ENCODE results near the gene PXN. TPM values are rescaled to one million over a fixed set of nuclear protein-coding genes. Genes with fewer than 3 reads are reported as not detected.

PXN gene
- total and polyA plus RNA-seq, 10 of the 15 experiments (the other 5 are each of a cell fraction or from before 2014, with no cell fraction given), result 1.0 to 32.0 (median 11.5) TPM

DNA sequence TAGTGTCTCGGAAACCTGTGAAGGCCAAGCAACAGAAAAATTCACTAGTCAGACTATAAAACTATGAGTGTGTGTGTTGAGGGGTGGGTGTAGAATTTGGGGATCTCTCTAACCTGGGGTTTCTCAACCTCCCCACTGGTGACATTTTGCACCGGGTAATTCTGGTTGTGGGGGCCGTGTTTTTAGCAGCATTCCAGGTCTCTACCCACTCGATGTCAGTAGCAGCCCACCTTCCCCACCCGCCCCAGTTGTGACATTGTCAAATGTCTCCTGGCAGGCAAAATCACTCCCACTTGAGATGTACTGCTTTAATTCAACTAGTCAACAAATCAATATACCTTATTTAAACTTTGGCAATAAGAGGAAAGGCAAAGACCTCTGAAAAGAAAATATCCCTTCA lies 75.1 kb downstream of the PXN start:
- Histone ChIP-seq H3K4me1 (ENCODE audit: control insufficient read depth, insufficient read depth, low read length) (peaks cover 21% of the 10 kb centered on the region), H3K27me3 (replicated peaks in 1 of 2; ENCODE audit: control insufficient read depth in 2 of 2, insufficient read depth in 2 of 2, low read length in 1 of 2) (no peaks in the 10 kb centered on the region), H3K9me3 (replicated peaks; ENCODE audit: control insufficient read depth, insufficient read depth, low read length) (no peaks in the 10 kb centered on the region), H4K20me1 (ENCODE audit: control insufficient read depth, insufficient read depth) (no peaks in the 10 kb centered on the region), H3K9ac (ENCODE audit: control insufficient read depth, insufficient read depth, low read length) (no peak overlapping the region), H3K27ac (ENCODE audit: control insufficient read depth, insufficient read depth) (no peak overlapping the region), H3K79me2 (ENCODE audit: control insufficient read depth, insufficient read depth, low read length) (peaks cover 73% of the 10 kb centered on the region), H2AFZ (ENCODE audit: control insufficient read depth, low read depth, low read length) (no peak overlapping the region), H3K4me3 (no peak overlapping the region), H3K36me3 (ENCODE audit: control insufficient read depth in 2 of 2, insufficient read depth in 2 of 2, low read length in 1 of 2) (peaks cover 11 to 26% of the 10 kb centered on the region in 2 experiments), H3K4me2 (ENCODE audit: control insufficient read depth, insufficient read depth) (no peak overlapping the region)
- ChIA-PET POLR2A (no interaction called here), CTCF (interaction anchor here (5.4 kb wide), 1 partner anchor 11 kb away, joined by 32 read pairs; the partner anchor contains the start of gene RPLP0), SMC1A (ENCODE audit: uncharacterized antibody, unreplicated experiment) (interaction anchor here (0.9 to 1.7 kb wide), 2 partner anchors 9 to 23 kb away, joined by 3 to 4 read pairs; no protein-coding TSS in a partner anchor), RAD21 (ENCODE audit: unreplicated experiment) (interaction anchor here (1.1 kb wide), 1 partner anchor 23 kb away, joined by 3 read pairs; no protein-coding TSS in a partner anchor)
- intact Hi-C loops (cut with micrococcal nuclease; ENCODE audit: unreplicated experiment), result loop anchor here (10.0 kb wide), 1 partner anchor 206 kb away; the partner anchor contains the start of gene BICDL1
- FAIRE-seq (no peak), ATAC-seq (no peak), DNase-seq (ENCODE audit: low read depth, low spot score) (no peak)
- no TSS peak for BruUV-seq (replicated peaks)
- in situ Hi-C loops (cut with MboI), result no loop called here
- 97% methylated on average over 5 of the region's 5 CpGs for WGBS (ENCODE audit: insufficient coverage, insufficient replicate concordance, low lambda C conversion rate, missing lambda C conversion rate)
- TF ChIP-seq, protein P1, sequence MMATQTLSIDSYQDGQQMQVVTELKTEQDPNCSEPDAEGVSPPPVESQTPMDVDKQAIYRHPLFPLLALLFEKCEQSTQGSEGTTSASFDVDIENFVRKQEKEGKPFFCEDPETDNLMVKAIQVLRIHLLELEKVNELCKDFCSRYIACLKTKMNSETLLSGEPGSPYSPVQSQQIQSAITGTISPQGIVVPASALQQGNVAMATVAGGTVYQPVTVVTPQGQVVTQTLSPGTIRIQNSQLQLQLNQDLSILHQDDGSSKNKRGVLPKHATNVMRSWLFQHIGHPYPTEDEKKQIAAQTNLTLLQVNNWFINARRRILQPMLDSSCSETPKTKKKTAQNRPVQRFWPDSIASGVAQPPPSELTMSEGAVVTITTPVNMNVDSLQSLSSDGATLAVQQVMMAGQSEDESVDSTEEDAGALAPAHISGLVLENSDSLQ (IDR thresholded peaks at IDR 0.05), result no peak
- TF ChIP-seq, protein P2, sequence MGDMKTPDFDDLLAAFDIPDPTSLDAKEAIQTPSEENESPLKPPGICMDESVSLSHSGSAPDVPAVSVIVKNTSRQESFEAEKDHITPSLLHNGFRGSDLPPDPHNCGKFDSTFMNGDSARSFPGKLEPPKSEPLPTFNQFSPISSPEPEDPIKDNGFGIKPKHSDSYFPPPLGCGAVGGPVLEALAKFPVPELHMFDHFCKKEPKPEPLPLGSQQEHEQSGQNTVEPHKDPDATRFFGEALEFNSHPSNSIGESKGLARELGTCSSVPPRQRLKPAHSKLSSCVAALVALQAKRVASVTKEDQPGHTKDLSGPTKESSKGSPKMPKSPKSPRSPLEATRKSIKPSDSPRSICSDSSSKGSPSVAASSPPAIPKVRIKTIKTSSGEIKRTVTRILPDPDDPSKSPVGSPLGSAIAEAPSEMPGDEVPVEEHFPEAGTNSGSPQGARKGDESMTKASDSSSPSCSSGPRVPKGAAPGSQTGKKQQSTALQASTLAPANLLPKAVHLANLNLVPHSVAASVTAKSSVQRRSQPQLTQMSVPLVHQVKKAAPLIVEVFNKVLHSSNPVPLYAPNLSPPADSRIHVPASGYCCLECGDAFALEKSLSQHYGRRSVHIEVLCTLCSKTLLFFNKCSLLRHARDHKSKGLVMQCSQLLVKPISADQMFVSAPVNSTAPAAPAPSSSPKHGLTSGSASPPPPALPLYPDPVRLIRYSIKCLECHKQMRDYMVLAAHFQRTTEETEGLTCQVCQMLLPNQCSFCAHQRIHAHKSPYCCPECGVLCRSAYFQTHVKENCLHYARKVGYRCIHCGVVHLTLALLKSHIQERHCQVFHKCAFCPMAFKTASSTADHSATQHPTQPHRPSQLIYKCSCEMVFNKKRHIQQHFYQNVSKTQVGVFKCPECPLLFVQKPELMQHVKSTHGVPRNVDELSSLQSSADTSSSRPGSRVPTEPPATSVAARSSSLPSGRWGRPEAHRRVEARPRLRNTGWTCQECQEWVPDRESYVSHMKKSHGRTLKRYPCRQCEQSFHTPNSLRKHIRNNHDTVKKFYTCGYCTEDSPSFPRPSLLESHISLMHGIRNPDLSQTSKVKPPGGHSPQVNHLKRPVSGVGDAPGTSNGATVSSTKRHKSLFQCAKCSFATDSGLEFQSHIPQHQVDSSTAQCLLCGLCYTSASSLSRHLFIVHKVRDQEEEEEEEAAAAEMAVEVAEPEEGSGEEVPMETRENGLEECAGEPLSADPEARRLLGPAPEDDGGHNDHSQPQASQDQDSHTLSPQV (IDR thresholded peaks at IDR 0.05), result no peak
- TF ChIP-seq RB1 (IDR thresholded peaks at IDR 0.05; ENCODE audit: borderline replicate concordance), result no peak
- no peak for TF ChIP-seq CHD1 (IDR thresholded peaks at IDR 0.05; ENCODE audit: low read depth, low read length)
- TF ChIP-seq, protein P3, sequence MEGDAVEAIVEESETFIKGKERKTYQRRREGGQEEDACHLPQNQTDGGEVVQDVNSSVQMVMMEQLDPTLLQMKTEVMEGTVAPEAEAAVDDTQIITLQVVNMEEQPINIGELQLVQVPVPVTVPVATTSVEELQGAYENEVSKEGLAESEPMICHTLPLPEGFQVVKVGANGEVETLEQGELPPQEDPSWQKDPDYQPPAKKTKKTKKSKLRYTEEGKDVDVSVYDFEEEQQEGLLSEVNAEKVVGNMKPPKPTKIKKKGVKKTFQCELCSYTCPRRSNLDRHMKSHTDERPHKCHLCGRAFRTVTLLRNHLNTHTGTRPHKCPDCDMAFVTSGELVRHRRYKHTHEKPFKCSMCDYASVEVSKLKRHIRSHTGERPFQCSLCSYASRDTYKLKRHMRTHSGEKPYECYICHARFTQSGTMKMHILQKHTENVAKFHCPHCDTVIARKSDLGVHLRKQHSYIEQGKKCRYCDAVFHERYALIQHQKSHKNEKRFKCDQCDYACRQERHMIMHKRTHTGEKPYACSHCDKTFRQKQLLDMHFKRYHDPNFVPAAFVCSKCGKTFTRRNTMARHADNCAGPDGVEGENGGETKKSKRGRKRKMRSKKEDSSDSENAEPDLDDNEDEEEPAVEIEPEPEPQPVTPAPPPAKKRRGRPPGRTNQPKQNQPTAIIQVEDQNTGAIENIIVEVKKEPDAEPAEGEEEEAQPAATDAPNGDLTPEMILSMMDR (IDR thresholded peaks at IDR 0.05 in 2 of 3, conservative IDR thresholded peaks at IDR 0.05 in 1 of 3; ENCODE audit: control insufficient read depth in 2 of 3, extremely low read depth in 1 of 3, insufficient read depth in 1 of 3, low read depth in 3 of 3, low read length in 3 of 3), result no peak
- no peak for TF ChIP-seq TBL1XR1 (IDR thresholded peaks at IDR 0.05; ENCODE audit: low read depth, low read length)
- no peak for TF ChIP-seq RELA (IDR thresholded peaks at IDR 0.05; ENCODE audit: borderline replicate concordance, partially characterized antibody)
- TF ChIP-seq RCOR1 (conservative IDR thresholded peaks at IDR 0.05; ENCODE audit: low read depth, low read length), result no peak
- TF ChIP-seq, protein P4, sequence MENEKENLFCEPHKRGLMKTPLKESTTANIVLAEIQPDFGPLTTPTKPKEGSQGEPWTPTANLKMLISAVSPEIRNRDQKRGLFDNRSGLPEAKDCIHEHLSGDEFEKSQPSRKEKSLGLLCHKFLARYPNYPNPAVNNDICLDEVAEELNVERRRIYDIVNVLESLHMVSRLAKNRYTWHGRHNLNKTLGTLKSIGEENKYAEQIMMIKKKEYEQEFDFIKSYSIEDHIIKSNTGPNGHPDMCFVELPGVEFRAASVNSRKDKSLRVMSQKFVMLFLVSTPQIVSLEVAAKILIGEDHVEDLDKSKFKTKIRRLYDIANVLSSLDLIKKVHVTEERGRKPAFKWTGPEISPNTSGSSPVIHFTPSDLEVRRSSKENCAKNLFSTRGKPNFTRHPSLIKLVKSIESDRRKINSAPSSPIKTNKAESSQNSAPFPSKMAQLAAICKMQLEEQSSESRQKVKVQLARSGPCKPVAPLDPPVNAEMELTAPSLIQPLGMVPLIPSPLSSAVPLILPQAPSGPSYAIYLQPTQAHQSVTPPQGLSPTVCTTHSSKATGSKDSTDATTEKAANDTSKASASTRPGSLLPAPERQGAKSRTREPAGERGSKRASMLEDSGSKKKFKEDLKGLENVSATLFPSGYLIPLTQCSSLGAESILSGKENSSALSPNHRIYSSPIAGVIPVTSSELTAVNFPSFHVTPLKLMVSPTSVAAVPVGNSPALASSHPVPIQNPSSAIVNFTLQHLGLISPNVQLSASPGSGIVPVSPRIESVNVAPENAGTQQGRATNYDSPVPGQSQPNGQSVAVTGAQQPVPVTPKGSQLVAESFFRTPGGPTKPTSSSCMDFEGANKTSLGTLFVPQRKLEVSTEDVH (IDR thresholded peaks at IDR 0.05; ENCODE audit: low read depth, partially characterized antibody), result no peak
- no peak for TF ChIP-seq CBX3 (IDR thresholded peaks at IDR 0.05; ENCODE audit: borderline replicate concordance, low read depth)
- no peak for TF ChIP-seq WRNIP1 (IDR thresholded peaks at IDR 0.05; ENCODE audit: borderline replicate concordance, low read depth, low read length)
- TF ChIP-seq NFYB (IDR thresholded peaks at IDR 0.05; ENCODE audit: insufficient read depth, low read depth, low read length), result no peak
- no peak for TF ChIP-seq CREB1 (IDR thresholded peaks at IDR 0.05; ENCODE audit: low read depth)
- TF ChIP-seq KLF5 (IDR thresholded peaks at IDR 0.05; ENCODE audit: partially characterized antibody), result no peak
